ENCODE results near the gene ANGPTL2.

- TF ChIP-seq CTCF (IDR thresholded peaks at IDR 0.05; ENCODE audit: low read length) = no peak
- TF ChIP-seq EZH2 (IDR thresholded peaks at IDR 0.05; ENCODE audit: borderline replicate concordance, low read length) = no peak
These were observed 34.6 kb downstream of the ANGPTL2 start for GRCh38 chr9:127087836-127088235.
